Measurements from ENCODE around the gene PPP1R15A.

The PPP1R15A gene

DNA sequence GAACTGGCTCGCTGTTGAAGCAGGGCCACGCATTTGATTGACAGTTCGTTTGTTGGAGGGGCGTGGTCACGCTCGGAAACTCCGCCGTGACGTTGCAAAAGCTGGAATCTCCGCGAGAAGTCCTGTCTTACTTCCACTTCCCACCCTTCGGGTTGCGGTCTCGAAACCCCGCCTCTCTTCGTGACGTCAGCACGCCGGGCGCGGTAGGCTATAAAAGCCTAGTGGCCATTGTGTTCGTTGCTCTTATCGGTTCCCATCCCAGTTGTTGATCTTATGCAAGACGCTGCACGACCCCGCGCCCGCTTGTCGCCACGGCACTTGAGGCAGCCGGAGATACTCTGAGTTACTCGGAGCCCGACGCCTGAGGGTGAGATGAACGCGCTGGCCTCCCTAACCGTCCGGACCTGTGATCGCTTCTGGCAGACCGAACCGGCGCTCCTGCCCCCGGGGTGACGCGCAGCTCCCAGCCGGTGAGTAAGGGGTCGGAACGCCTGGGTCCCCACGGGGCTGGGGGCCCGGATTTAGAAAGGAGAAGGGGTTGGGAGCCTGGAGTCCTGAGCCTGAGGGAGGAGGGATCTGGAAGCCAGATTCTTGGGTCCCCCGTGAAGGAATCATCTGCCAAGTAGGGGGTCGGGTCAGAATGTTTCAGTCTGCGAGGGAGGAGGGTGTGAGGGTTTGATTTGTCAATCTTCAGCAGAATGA, at the start of gene PPP1R15A:
Gene PPP1R15A, plus strand, starts transcription at position 240 of the 702 bp plus-strand sequence. CDS start 813 bp downstream, outside the sequence.
- Mint-ChIP-seq H3K27ac (peak within 1 kb of the TSS; percentile 99), H3K4me1 (ENCODE audit: low read depth) (peaks cover 41% of the 10 kb centered on the region), H3K27me3 (no peaks in the 10 kb centered on the region), H3K36me3 (ENCODE audit: low read depth) (peaks cover 51% of the 10 kb centered on the region), H3K9me3 (no peaks in the 10 kb centered on the region), H3K4me3 (peak within 1 kb of the TSS; percentile 98)
- DNase-seq, result peak; percentile 100

DNA sequence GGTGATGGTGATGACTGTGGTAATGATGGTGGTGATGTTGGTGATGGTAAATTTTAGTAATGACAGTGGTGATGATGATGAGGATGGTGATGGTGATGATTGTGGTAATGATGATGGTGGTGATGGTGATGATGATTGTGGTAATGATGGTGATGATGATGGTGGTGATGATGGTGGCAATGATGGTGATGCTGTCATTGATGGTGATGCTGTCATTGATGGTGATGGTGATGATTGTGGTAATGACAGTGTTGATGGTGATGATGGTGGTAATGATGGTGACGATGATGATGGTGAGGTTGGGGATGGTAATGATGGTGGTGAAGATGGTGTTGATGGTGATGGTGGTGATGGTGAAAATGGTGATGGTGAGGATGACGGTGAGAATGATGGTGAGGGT, 49.7 kb upstream of the PPP1R15A start:
- H3K4me3 Mint-ChIP-seq, result no peak overlapping the region
- no peaks in the 10 kb centered on the region for H3K9me3 Mint-ChIP-seq
- no peaks in the 10 kb centered on the region for H3K36me3 Mint-ChIP-seq (ENCODE audit: low read depth)
- DNase-seq, result no peak
- no peaks in the 10 kb centered on the region for H3K27me3 Mint-ChIP-seq
- no peaks in the 10 kb centered on the region for H3K4me1 Mint-ChIP-seq (ENCODE audit: low read depth)
- H3K27ac Mint-ChIP-seq, result no peak overlapping the region

DNA sequence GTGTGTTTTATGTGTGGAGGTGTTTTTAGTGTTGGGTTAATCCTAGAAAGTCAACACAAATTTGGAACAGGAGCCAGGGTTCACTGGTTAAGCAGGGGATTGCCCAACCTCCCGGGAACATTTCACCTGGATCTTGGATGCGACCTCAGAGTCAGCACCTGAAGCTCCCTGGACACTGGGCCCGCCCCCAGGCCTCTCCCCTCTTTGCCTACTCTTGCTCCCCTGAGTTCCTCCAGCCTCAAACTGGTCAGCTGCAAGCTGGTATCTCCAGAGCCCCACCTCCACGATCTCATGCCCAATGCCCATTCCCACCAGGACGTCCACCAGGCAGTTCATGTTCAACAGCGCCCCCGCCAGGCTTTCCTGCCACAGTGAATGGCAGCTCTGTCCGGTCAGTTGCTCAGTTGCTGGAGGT, 45.6 kb upstream of the PPP1R15A start:
- Mint-ChIP-seq H3K4me3 (no peak overlapping the region), H3K27ac (no peak overlapping the region), H3K4me1 (ENCODE audit: low read depth) (no peaks in the 10 kb centered on the region), H3K36me3 (ENCODE audit: low read depth) (no peaks in the 10 kb centered on the region), H3K9me3 (no peaks in the 10 kb centered on the region), H3K27me3 (no peaks in the 10 kb centered on the region)
- no peak for DNase-seq

DNA sequence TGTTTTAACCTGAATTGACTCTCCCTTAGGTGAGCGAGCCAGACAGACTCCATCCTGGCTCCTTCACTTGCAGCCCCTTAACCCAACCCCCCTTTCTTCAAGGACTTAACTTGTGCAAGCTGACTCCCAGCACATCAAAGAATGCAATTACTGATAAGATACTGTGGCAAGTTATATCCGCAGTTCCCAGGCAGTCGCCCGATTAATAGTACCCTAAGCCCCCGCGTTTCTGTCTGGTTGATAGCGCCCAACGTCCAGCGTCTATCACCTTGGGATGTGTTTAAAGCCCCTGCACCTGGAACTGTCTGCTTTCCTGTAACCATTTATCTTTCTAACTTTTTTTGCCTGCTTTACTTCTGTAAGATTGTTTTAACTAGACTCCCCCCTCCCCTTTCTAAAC, 42.1 kb upstream of the PPP1R15A start:
- no peak for DNase-seq
- no peak overlapping the region for H3K27ac Mint-ChIP-seq
- no peaks in the 10 kb centered on the region for H3K36me3 Mint-ChIP-seq (ENCODE audit: low read depth)
- no peaks in the 10 kb centered on the region for H3K4me1 Mint-ChIP-seq (ENCODE audit: low read depth)
- H3K9me3 Mint-ChIP-seq, result no peaks in the 10 kb centered on the region
- no peaks in the 10 kb centered on the region for H3K27me3 Mint-ChIP-seq
- H3K4me3 Mint-ChIP-seq, result no peak overlapping the region

DNA sequence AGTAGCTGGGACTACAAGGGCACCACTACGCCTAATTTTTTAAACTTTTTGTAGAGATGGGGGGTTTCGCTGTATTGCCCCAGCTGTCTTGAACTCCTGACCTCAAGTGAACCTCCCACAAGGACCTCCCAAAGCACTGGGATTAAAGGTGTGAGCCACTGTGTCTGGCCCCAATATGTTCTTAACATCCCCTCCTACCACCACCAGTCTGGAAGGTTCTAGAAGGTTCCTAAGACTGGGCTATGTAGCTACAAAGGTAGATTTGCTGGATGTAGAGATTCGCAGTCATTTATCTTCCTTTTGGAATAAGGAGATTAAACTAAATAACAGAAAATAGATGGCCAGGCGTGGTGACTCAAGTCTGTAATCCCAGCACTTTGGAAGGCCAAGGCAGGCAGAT, 41.3 kb upstream of the PPP1R15A start:
- no peaks in the 10 kb centered on the region for H3K9me3 Mint-ChIP-seq
- no peak overlapping the region for H3K27ac Mint-ChIP-seq
- no peaks in the 10 kb centered on the region for H3K36me3 Mint-ChIP-seq (ENCODE audit: low read depth)
- H3K27me3 Mint-ChIP-seq, result no peaks in the 10 kb centered on the region
- peaks cover 5% of the 10 kb centered on the region for H3K4me1 Mint-ChIP-seq (ENCODE audit: low read depth)
- H3K4me3 Mint-ChIP-seq, result no peak overlapping the region
- DNase-seq, result no peak

DNA sequence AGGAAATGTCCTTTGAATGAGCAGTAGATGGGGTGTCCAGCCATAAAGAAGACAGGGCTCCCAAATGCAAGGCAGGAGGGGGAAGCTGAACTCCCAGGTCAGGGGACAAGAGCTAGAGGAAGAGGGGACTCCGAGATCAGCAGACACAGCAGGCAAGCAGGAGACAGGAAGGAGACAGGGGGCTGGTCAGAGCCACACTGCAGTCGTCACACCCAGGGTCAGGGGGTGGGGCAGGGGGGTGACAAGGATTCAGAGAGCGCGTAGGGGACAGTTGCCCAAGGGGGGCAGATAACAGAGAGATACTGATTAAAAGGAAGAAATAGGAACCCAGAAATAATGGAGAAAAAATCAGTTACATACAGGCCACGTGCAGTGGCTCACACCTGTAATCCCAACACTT, 39.2 kb upstream of the PPP1R15A start:
- Mint-ChIP-seq H3K36me3 (ENCODE audit: low read depth) (no peaks in the 10 kb centered on the region), H3K27ac (no peak overlapping the region), H3K27me3 (peaks cover 3% of the 10 kb centered on the region), H3K4me3 (no peak overlapping the region), H3K9me3 (no peaks in the 10 kb centered on the region), H3K4me1 (ENCODE audit: low read depth) (peaks cover 16% of the 10 kb centered on the region)
- no peak for DNase-seq

DNA sequence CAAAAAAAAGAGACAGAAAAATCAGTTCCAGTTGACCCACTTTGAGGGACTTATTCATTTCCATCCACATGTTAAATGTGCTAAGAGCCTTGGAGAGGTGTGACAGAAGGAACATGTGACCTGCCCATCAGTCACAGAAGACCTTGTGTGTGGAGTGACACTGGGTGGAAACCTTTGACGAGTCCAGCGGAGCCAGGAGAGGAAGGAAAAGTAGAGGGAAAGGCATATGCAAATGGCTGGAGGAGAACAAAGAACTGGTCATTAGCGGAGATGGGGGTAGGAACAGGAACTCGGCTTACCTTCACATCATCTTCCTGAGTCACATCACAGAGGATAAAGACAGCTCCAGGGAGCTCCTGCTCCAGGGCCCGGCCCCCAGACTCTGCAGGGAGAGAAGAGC, 38.2 kb upstream of the PPP1R15A start:
- H3K9me3 Mint-ChIP-seq, result no peaks in the 10 kb centered on the region
- peaks cover 3% of the 10 kb centered on the region for H3K27me3 Mint-ChIP-seq
- no peak for DNase-seq
- H3K4me1 Mint-ChIP-seq (ENCODE audit: low read depth), result peaks cover 16% of the 10 kb centered on the region
- H3K36me3 Mint-ChIP-seq (ENCODE audit: low read depth), result no peaks in the 10 kb centered on the region
- no peak overlapping the region for H3K4me3 Mint-ChIP-seq
- peak overlapping the region; percentile 1 for H3K27ac Mint-ChIP-seq

DNA sequence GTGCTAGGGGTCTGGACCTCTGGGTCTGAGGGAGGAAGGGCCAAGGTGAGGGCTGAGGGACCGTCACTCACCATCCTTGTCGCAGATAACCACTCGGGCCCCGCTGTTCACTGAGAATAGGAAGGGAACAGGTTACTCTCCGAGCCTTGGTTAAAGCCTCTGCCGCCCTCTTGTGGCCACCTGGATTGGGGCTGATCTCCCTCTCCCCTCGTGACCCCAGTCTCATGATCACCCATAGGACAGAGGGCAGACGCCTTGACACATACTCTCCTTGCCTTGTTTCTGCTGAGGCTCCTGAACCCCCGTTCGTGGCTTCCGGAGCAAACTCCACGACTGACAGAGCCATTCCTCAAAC, 36.5 kb upstream of the PPP1R15A start:
- peaks cover 3% of the 10 kb centered on the region for H3K27me3 Mint-ChIP-seq
- peaks cover 16% of the 10 kb centered on the region for H3K4me1 Mint-ChIP-seq (ENCODE audit: low read depth)
- H3K9me3 Mint-ChIP-seq, result no peaks in the 10 kb centered on the region
- H3K4me3 Mint-ChIP-seq, result peak overlapping the region; percentile 79
- no peaks in the 10 kb centered on the region for H3K36me3 Mint-ChIP-seq (ENCODE audit: low read depth)
- peak overlapping the region; percentile 84 for H3K27ac Mint-ChIP-seq
- peak; percentile 95 for DNase-seq

DNA sequence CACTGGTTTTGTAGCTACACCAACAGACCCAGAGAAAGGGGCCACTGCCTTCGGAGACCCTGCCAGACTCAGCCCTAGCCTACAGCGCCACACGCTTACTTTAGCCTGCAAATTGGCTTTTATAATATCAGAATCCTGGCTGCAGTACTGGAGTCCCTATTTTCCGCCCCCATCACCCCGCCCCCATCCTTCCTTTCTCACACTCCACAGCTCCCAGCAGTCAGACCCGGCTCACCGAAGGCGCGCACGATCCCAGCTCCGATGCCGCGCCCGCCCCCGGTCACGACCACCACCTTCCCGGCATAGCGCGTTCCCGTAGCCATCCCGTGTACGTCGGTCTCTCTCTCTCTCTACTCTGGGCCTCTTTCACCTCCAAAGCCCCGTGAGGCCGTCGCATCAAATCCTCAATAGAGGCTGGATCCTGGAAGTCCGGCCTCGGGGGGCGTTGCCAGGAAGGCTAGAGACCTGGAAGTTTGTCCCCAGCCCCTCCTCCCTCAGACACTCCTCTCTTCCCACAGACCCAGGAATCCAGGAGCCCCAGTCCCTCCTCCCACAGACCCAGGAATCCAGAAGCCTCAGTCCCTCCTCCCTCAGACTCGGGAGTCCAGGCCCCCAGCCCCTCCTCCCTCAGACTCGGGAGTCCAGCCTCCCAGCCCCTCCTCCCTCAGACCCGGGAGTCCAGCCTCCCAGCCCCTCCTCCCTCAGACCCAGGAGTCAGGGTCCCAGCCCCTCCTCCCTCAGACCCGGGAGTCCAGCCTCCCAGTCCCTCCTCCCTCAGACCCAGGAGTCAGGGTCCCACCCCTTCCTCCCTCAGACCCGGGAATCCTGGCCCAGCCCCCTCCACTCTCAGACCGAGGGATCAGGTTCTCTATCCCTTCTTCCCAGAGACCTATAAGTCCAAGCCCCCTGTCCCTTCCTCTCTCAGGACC, 35.9 kb upstream of the PPP1R15A start, which contains the start of gene HSD17B14:
Gene HSD17B14, minus strand, starts transcription at position 403 of the 929 bp plus-strand sequence. Its CDS starts 80 bp downstream, at position 323.
- no peaks in the 10 kb centered on the region for H3K9me3 Mint-ChIP-seq
- peaks cover 16% of the 10 kb centered on the region for H3K4me1 Mint-ChIP-seq (ENCODE audit: low read depth)
- DNase-seq, result no peak
- H3K27ac Mint-ChIP-seq, result peak within 1 kb of the TSS; percentile 85
- H3K27me3 Mint-ChIP-seq, result peaks cover 3% of the 10 kb centered on the region
- peak within 1 kb of the TSS; percentile 79 for H3K4me3 Mint-ChIP-seq
- no peaks in the 10 kb centered on the region for H3K36me3 Mint-ChIP-seq (ENCODE audit: low read depth)

DNA sequence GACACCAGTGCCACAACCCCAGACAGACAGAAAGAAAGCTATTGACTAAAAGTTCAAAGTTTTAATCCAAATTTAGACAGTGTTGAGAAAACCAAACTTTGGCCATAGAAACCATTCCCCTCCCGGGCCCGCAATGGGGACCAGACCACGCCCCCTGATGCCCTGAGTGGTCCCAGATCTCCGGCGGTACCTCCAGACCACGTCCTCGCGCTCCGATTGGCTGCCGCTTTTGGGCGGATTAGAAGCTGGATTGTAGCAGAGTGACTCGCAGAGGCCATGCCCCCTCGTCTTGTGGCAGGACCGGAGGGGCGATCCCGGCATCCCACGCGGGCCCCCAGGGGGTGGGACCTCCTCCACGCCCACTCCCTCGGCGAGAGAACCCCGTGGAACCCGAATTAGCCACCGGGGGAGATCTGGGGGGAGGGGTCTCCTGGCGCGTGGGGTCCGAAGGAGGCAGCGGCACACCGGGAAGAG, 35.1 kb upstream of the PPP1R15A start:
- DNase-seq, result peak; percentile 84
- H3K9me3 Mint-ChIP-seq, result no peaks in the 10 kb centered on the region
- peaks cover 3% of the 10 kb centered on the region for H3K27me3 Mint-ChIP-seq
- peaks cover 16% of the 10 kb centered on the region for H3K4me1 Mint-ChIP-seq (ENCODE audit: low read depth)
- H3K27ac Mint-ChIP-seq, result peak overlapping the region; percentile 85
- no peaks in the 10 kb centered on the region for H3K36me3 Mint-ChIP-seq (ENCODE audit: low read depth)
- H3K4me3 Mint-ChIP-seq, result peak overlapping the region; percentile 79

DNA sequence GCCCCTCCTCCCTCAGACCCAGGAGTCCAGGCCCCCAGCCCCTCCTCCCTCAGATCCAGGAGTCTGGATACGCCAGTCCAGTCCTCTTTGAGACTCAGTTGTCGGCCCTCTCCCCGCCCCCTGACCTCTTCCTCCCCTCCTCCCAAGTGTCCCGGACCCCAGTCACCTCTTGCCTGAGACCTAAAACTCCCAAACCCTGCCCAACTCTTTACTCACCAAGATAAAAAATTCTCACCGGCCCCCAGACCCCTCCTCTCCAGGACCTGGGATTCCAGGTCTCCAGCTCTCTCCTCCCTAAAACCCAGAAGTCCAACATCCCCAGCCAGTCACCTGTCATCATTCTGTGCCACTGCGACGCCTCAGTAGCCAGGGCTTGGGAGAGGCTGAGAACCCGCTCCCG, 34.5 kb upstream of the PPP1R15A start:
- no peaks in the 10 kb centered on the region for H3K9me3 Mint-ChIP-seq
- H3K27ac Mint-ChIP-seq, result no peak overlapping the region
- DNase-seq, result no peak
- H3K27me3 Mint-ChIP-seq, result peaks cover 3% of the 10 kb centered on the region
- H3K36me3 Mint-ChIP-seq (ENCODE audit: low read depth), result no peaks in the 10 kb centered on the region
- peaks cover 16% of the 10 kb centered on the region for H3K4me1 Mint-ChIP-seq (ENCODE audit: low read depth)
- H3K4me3 Mint-ChIP-seq, result peak overlapping the region; percentile 41

DNA sequence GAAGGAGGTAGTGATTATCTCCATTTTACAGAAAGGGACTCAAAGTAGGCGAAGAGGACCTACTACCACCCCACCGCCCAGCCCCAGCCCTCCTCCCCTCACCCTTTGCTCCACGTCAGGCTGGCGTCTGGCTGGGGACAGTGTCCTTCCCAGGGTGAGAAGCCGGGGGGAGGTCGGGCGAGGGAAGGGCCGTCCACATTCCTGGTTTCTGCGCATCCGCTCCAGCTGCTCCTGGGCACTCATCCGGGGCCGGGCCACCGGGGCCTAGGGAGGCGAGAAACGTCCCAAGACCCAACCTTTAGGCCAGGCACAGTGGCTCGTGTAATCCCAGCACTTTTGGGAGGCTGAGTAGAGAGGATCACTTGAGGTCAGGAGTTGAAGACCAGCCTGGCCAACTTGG, 31.2 kb upstream of the PPP1R15A start:
- Mint-ChIP-seq H3K4me3 (no peak overlapping the region), H3K27ac (no peak overlapping the region), H3K36me3 (ENCODE audit: low read depth) (no peaks in the 10 kb centered on the region), H3K9me3 (no peaks in the 10 kb centered on the region), H3K4me1 (ENCODE audit: low read depth) (peaks cover 11% of the 10 kb centered on the region), H3K27me3 (peaks cover 3% of the 10 kb centered on the region)
- no peak for DNase-seq

DNA sequence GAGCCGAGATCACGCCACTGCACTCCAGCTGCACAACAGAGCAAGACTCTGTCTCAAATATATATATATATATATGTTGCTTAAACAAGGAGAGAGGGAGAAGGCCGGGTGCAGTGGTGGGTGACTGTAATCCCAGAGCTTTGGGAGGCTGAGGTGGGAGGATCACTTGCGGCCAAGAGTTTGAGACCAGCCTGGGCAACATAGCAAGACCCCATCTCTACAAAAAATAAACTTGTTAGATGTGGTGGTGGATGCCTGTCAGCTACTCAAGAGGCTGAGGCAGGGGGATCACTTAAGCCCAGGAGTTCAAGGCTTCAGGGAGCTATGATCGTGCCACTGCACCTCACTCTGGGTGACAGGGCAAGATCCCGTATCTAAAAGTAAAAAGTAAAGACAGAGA, 30.6 kb upstream of the PPP1R15A start:
- Mint-ChIP-seq H3K27ac (no peak overlapping the region), H3K27me3 (peaks cover 3% of the 10 kb centered on the region), H3K4me1 (ENCODE audit: low read depth) (peaks cover 6% of the 10 kb centered on the region), H3K9me3 (no peaks in the 10 kb centered on the region), H3K36me3 (ENCODE audit: low read depth) (no peaks in the 10 kb centered on the region), H3K4me3 (no peak overlapping the region)
- no peak for DNase-seq

DNA sequence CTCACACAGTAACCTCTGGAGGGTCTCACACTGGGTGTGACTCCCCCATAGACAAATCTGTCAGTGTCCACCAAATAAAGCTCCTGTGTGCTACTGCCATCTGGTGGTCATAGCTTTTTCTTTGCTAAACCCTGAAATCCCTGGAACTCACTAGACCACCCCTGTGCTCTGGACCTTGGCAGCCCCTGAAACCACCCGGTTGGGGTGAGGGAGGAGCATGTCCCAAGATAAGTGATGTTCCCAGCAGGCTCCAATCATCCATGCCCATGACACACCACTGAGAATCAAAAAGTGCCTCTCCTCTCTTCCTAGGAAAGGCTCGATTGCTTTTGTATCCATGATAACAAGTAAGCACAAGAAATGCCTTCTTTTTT, 29.4 kb upstream of the PPP1R15A start:
- Mint-ChIP-seq H3K27ac (no peak overlapping the region), H3K36me3 (ENCODE audit: low read depth) (no peaks in the 10 kb centered on the region), H3K4me3 (no peak overlapping the region), H3K4me1 (ENCODE audit: low read depth) (no peaks in the 10 kb centered on the region), H3K9me3 (no peaks in the 10 kb centered on the region), H3K27me3 (no peaks in the 10 kb centered on the region)
- DNase-seq, result peak; percentile 51

DNA sequence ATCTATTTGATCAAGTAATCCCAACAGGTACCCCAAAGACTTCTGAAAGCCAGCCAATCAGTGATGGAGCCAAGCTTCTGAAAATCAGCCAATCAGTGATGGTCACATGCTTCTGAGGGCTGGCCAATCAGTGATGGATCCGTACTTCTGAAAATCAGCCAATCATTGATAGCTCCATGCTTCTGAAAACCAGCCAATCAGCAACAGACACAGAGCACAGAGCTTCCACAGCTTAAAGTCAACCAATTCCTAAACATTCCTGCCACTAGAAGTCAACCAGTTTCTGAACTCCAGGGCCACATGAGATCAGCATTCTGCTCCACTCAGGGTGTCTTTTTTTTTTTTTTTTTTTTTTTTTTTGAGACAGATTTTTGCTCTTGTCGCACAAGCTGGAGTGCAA, 27.7 kb upstream of the PPP1R15A start:
- Mint-ChIP-seq H3K36me3 (ENCODE audit: low read depth) (no peaks in the 10 kb centered on the region), H3K27me3 (no peaks in the 10 kb centered on the region), H3K27ac (no peak overlapping the region), H3K4me3 (no peak overlapping the region), H3K4me1 (ENCODE audit: low read depth) (no peaks in the 10 kb centered on the region), H3K9me3 (no peaks in the 10 kb centered on the region)
- DNase-seq, result no peak
